ENCODE results near the gene LRIT1.

GRCh38 chr10:84289521-84290200, 48.3 kb upstream of the LRIT1 start:
- no peak for TF ChIP-seq CTCF (IDR thresholded peaks at IDR 0.05 in 4 of 5, conservative IDR thresholded peaks at IDR 0.05 in 1 of 5)
- no peak for TF ChIP-seq POLR2A (IDR thresholded peaks at IDR 0.05)
